Measurements from ENCODE around the gene SPIRE2. TPM values are rescaled to one million over a fixed set of nuclear protein-coding genes. Genes with fewer than 3 reads are reported as not detected.

Gene SPIRE2
- total and polyA plus RNA-seq, 2 of the 13 experiments (the other 11 are each of a cell fraction or from before 2014, with no cell fraction given): 13.3 to 37.5 TPM

DNA sequence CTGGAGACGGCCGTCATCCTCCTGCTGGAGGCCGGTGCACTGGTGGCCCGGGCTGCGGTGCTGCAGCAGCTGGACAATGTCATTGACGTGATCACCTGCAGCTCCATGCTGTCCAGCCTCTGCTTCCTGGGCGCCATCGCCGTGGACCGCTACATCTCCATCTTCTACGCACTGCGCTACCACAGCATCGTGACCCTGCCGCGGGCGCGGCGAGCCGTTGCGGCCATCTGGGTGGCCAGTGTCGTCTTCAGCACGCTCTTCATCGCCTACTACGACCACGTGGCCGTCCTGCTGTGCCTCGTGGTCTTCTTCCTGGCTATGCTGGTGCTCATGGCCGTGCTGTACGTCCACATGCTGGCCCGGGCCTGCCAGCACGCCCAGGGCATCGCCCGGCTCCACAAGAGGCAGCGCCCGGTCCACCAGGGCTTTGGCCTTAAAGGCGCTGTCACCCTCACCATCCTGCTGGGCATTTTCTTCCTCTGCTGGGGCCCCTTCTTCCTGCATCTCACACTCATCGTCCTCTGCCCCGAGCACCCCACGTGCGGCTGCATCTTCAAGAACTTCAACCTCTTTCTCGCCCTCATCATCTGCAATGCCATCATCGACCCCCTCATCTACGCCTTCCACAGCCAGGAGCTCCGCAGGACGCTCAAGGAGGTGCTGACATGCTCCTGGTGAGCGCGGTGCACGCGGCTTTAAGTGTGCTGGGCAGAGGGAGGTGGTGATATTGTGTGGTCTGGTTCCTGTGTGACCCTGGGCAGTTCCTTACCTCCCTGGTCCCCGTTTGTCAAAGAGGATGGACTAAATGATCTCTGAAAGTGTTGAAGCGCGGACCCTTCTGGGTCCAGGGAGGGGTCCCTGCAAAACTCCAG lies 91.5 kb downstream of the SPIRE2 start (continued):
- TF ChIP-seq, protein P1, sequence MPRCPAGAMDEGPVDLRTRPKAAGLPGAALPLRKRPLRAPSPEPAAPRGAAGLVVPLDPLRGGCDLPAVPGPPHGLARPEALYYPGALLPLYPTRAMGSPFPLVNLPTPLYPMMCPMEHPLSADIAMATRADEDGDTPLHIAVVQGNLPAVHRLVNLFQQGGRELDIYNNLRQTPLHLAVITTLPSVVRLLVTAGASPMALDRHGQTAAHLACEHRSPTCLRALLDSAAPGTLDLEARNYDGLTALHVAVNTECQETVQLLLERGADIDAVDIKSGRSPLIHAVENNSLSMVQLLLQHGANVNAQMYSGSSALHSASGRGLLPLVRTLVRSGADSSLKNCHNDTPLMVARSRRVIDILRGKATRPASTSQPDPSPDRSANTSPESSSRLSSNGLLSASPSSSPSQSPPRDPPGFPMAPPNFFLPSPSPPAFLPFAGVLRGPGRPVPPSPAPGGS (CRISPR knock-in tag; IDR thresholded peaks at IDR 0.05): no peak
- TF ChIP-seq SP1 (IDR thresholded peaks at IDR 0.05) (no peak), SP1 (CRISPR knock-in tag; IDR thresholded peaks at IDR 0.05) (no peak), RBM39 (IDR thresholded peaks at IDR 0.05; ENCODE audit: low read depth, low read length, poor library complexity, severe bottlenecking) (no peak), SATB2 (CRISPR knock-in tag; IDR thresholded peaks at IDR 0.05) (no peak), ZNF496 (CRISPR knock-in tag; IDR thresholded peaks at IDR 0.05; ENCODE audit: insufficient replicate concordance) (no peak), ELF4 (CRISPR knock-in tag; IDR thresholded peaks at IDR 0.05; ENCODE audit: borderline replicate concordance) (no peak), ZNF841 (CRISPR knock-in tag; IDR thresholded peaks at IDR 0.05; ENCODE audit: borderline replicate concordance) (no peak), SMARCC2 (IDR thresholded peaks at IDR 0.05) (no peak), SOX13 (IDR thresholded peaks at IDR 0.05) (no peak), SOX13 (CRISPR knock-in tag; conservative IDR thresholded peaks at IDR 0.05 in 1 of 2, IDR thresholded peaks at IDR 0.05 in 1 of 2) (no peak), TARDBP (CRISPR knock-in tag; IDR thresholded peaks at IDR 0.05) (no peak), ZNF781 (CRISPR knock-in tag; IDR thresholded peaks at IDR 0.05; ENCODE audit: borderline replicate concordance, not compliant biosample characterization) (no peak), ZNF605 (CRISPR knock-in tag; IDR thresholded peaks at IDR 0.05) (no peak), MATR3 (CRISPR knock-in tag; IDR thresholded peaks at IDR 0.05) (no peak), EEA1 (CRISPR knock-in tag; IDR thresholded peaks at IDR 0.05; ENCODE audit: borderline replicate concordance) (0 out of 2 replicates have a peak, but pooled peaks have one; percentile 32), ZSCAN29 (CRISPR knock-in tag; conservative IDR thresholded peaks at IDR 0.05) (no peak)
- TF ChIP-seq, protein P2, sequence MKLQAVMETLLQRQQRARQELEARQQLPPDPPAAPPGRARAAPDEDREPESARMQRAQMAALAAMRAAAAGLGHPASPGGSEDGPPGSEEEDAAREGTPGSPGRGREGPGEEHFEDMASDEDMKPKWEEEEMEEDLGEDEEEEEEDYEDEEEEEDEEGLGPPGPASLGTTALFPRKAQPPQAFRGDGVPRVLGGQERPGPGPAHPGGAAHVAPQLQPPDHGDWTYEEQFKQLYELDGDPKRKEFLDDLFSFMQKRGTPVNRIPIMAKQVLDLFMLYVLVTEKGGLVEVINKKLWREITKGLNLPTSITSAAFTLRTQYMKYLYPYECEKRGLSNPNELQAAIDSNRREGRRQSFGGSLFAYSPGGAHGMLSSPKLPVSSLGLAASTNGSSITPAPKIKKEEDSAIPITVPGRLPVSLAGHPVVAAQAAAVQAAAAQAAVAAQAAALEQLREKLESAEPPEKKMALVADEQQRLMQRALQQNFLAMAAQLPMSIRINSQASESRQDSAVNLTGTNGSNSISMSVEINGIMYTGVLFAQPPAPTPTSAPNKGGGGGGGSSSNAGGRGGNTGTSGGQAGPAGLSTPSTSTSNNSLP (IDR thresholded peaks at IDR 0.05; ENCODE audit: low read depth, low read length): no peak
- TF ChIP-seq, protein P3, sequence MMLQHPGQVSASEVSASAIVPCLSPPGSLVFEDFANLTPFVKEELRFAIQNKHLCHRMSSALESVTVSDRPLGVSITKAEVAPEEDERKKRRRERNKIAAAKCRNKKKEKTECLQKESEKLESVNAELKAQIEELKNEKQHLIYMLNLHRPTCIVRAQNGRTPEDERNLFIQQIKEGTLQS (CRISPR knock-in tag; IDR thresholded peaks at IDR 0.05): no peak
- TF ChIP-seq, protein P4, sequence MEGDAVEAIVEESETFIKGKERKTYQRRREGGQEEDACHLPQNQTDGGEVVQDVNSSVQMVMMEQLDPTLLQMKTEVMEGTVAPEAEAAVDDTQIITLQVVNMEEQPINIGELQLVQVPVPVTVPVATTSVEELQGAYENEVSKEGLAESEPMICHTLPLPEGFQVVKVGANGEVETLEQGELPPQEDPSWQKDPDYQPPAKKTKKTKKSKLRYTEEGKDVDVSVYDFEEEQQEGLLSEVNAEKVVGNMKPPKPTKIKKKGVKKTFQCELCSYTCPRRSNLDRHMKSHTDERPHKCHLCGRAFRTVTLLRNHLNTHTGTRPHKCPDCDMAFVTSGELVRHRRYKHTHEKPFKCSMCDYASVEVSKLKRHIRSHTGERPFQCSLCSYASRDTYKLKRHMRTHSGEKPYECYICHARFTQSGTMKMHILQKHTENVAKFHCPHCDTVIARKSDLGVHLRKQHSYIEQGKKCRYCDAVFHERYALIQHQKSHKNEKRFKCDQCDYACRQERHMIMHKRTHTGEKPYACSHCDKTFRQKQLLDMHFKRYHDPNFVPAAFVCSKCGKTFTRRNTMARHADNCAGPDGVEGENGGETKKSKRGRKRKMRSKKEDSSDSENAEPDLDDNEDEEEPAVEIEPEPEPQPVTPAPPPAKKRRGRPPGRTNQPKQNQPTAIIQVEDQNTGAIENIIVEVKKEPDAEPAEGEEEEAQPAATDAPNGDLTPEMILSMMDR (CRISPR knock-in tag; IDR thresholded peaks at IDR 0.05): 0 out of 2 replicates have a peak, but pooled peaks have one; percentile 10
- TF ChIP-seq, protein P5, sequence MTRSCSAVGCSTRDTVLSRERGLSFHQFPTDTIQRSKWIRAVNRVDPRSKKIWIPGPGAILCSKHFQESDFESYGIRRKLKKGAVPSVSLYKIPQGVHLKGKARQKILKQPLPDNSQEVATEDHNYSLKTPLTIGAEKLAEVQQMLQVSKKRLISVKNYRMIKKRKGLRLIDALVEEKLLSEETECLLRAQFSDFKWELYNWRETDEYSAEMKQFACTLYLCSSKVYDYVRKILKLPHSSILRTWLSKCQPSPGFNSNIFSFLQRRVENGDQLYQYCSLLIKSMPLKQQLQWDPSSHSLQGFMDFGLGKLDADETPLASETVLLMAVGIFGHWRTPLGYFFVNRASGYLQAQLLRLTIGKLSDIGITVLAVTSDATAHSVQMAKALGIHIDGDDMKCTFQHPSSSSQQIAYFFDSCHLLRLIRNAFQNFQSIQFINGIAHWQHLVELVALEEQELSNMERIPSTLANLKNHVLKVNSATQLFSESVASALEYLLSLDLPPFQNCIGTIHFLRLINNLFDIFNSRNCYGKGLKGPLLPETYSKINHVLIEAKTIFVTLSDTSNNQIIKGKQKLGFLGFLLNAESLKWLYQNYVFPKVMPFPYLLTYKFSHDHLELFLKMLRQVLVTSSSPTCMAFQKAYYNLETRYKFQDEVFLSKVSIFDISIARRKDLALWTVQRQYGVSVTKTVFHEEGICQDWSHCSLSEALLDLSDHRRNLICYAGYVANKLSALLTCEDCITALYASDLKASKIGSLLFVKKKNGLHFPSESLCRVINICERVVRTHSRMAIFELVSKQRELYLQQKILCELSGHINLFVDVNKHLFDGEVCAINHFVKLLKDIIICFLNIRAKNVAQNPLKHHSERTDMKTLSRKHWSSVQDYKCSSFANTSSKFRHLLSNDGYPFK (CRISPR knock-in tag; IDR thresholded peaks at IDR 0.05; ENCODE audit: borderline replicate concordance): no peak

Measured in HepG2 (cell line).